Progenitor cell of endocrine pancreas (in vitro differentiated cells): ENCODE measurements around the gene LGALS7B. TPM values are rescaled to one million over a fixed set of nuclear protein-coding genes. Genes with fewer than 3 reads are reported as not detected.
"Not testable (repeated sequence)": the region's sequence is repeated elsewhere in the genome, so short reads cannot be mapped to it uniquely, and the experiment has no call there.

Source experiments
- DNase-seq: peaks from one replicate; pipeline ENCODE4 v3.0.0; 2021; ENCODE audit warnings: low spot score; ENCODE audit not compliant: unreplicated experiment
- H3K27ac Mint-ChIP-seq: 2 replicates; pipeline ENCODE4 v1.8.0; 2021; ENCODE audit warnings: mild to moderate bottlenecking, moderate library complexity, mixed read lengths
- H3K27me3 Mint-ChIP-seq: 2 replicates; pipeline ENCODE4 v1.8.0; 2021; ENCODE audit warnings: mixed read lengths
- H3K36me3 Mint-ChIP-seq: 2 replicates; pipeline ENCODE4 v1.8.0; 2022; ENCODE audit warnings: mixed read lengths; ENCODE audit not compliant: insufficient read depth
- H3K4me1 Mint-ChIP-seq: 2 replicates; pipeline ENCODE4 v1.8.0; 2021; ENCODE audit warnings: low read depth, mixed read lengths
- H3K4me3 Mint-ChIP-seq: 2 replicates; pipeline ENCODE4 v1.8.0; 2021; ENCODE audit warnings: low read depth, mild to moderate bottlenecking, moderate library complexity, mixed read lengths
- H3K9me3 Mint-ChIP-seq: 2 replicates; pipeline ENCODE4 v1.8.0; 2021; ENCODE audit warnings: low read depth, mixed read lengths
- total RNA-seq: library from RNA; stranded (reverse); gene quantifications from 2 replicates; pipeline ENCODE4 v1.2.1, GENCODE V29; 2021
- TF ChIP-seq, protein P1 (sequence below): fragments of 200-600 bp; sonication (generic); IDR thresholded peaks from one replicate; pipeline ENCODE4 v1.5.0; 2021; ENCODE audit warnings: antibody characterized with exemption, mild to moderate bottlenecking; ENCODE audit not compliant: unreplicated experiment

Gene LGALS7B
- total RNA-seq, 1 donor from 2014 or later: not detected

GRCh38 chr19:38817081-38817480, 28.1 kb downstream of the LGALS7B start:
- Mint-ChIP-seq H3K9me3 (no peaks in the 10 kb centered on the region), H3K36me3 (peaks cover 17% of the 10 kb centered on the region), H3K4me3 (no peak overlapping the region), H3K4me1 (peaks cover 24% of the 10 kb centered on the region), H3K27ac (no peak overlapping the region), H3K27me3 (no peaks in the 10 kb centered on the region)
- no peak for DNase-seq
- TF ChIP-seq, protein P1, sequence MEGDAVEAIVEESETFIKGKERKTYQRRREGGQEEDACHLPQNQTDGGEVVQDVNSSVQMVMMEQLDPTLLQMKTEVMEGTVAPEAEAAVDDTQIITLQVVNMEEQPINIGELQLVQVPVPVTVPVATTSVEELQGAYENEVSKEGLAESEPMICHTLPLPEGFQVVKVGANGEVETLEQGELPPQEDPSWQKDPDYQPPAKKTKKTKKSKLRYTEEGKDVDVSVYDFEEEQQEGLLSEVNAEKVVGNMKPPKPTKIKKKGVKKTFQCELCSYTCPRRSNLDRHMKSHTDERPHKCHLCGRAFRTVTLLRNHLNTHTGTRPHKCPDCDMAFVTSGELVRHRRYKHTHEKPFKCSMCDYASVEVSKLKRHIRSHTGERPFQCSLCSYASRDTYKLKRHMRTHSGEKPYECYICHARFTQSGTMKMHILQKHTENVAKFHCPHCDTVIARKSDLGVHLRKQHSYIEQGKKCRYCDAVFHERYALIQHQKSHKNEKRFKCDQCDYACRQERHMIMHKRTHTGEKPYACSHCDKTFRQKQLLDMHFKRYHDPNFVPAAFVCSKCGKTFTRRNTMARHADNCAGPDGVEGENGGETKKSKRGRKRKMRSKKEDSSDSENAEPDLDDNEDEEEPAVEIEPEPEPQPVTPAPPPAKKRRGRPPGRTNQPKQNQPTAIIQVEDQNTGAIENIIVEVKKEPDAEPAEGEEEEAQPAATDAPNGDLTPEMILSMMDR: no peak

DNA sequence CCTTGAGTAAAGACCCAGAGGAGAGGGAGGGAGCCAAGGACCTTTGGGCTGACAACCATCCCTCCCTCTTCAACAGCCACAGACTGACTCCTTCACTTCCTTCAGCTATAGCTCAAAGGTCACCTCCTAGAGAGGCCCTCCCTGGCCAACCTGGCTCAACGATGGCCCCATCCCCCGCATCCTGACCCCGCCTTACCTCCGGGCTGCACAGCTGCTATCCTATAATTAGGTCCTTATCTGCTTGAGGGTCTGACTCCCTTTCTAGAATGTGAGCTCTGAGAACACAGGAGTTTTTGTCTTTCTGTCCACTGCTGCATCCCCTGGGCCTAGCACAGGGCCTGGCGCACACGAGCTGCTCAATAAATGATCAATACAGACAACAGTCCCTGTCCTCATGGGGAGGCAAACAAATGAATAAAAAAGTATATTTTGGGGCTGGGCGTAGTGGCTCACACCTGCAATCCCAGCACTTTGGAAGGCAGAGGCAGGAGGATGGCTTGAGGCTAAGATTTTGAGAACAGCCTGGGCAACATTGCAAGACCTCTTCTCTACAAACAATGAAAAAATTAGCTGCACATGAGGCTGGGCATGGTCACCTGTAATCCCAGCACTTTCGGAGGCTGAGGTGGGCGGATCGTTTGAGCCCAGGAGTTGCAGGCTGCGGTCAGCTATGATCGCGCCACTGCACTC, 30.4 kb downstream of the LGALS7B start:
- peak overlapping the region; percentile 78 for H3K27ac Mint-ChIP-seq
- peaks cover 35% of the 10 kb centered on the region for H3K36me3 Mint-ChIP-seq
- peak overlapping the region; percentile 11 for H3K4me3 Mint-ChIP-seq
- peaks cover 20% of the 10 kb centered on the region for H3K4me1 Mint-ChIP-seq
- DNase-seq: no peak
- TF ChIP-seq, protein P1: no peak
- H3K27me3 Mint-ChIP-seq: no peaks in the 10 kb centered on the region
- no peaks in the 10 kb centered on the region for H3K9me3 Mint-ChIP-seq

GRCh38 chr19:38821230-38821825, 32.3 kb downstream of the LGALS7B start:
- peaks cover 20% of the 10 kb centered on the region for H3K4me1 Mint-ChIP-seq
- H3K27ac Mint-ChIP-seq, H3K9me3 Mint-ChIP-seq, DNase-seq, H3K4me3 Mint-ChIP-seq, H3K27me3 Mint-ChIP-seq: not testable (repeated sequence)
- peaks cover 33% of the 10 kb centered on the region for H3K36me3 Mint-ChIP-seq

DNA sequence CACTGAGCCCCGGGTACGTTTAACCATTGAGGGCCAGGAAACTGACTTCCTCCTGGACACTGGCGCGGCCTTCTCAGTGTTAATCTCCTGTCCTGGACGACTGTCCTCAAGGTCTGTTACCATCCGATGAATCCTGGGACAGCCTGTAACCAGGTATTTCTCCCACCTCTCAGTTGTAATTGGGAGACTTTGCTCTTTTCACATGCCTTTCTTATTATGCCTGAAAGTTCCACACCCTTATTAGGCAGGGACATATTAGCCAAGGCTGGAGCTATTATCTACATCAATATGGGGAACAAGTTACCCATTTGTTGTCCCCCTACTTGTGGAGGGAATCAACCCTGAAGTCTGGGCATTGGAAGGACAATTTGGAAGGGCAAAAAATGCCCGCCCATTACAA, 36.9 kb downstream of the LGALS7B start:
- H3K27ac Mint-ChIP-seq, H3K27me3 Mint-ChIP-seq, H3K9me3 Mint-ChIP-seq, H3K4me1 Mint-ChIP-seq, H3K4me3 Mint-ChIP-seq, DNase-seq: not testable (repeated sequence)
- peaks cover 30% of the 10 kb centered on the region for H3K36me3 Mint-ChIP-seq

DNA sequence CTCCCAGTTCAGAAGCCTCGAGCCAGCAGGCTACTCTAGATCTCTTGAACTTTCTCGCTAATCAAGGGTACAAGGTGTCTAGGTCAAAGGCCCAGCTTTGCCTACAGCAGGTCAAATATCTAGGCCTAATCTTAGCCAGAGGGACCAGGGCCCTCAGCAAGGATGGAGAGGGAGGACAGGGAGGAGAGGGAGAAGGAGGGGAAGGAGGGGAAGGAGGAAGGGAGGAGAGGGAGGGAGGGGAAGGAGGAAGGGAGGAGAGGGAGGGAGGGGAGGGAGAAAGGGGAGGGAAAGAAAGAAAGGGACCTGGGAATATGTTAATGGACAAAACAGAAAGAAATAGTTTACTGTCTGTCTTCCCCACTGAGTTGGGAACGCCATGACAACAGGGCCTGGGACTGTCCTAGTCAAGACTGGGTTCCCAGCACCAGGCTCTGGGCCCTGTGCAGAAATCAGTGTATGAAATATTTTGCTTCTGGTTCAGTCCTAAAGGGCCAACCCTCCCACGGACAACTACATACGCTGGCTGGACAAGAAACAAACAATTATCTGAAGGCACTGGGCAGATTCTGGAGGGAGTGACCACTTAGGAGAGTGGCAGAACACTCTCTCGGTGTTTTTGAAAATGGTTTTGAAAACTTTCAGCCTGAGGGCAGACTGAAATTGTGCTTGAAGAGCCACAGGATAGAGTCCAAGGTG, 38.0 kb downstream of the LGALS7B start:
- Mint-ChIP-seq H3K27ac (no peak overlapping the region), H3K4me1 (peaks cover 12% of the 10 kb centered on the region)
- DNase-seq: no peak

GRCh38 chr19:38829203-38829602, 40.2 kb downstream of the LGALS7B start:
- H3K27me3 Mint-ChIP-seq, H3K27ac Mint-ChIP-seq, DNase-seq, H3K4me3 Mint-ChIP-seq, H3K9me3 Mint-ChIP-seq: not testable (repeated sequence)
- Mint-ChIP-seq H3K36me3 (peaks cover 12% of the 10 kb centered on the region), H3K4me1 (peaks cover 13% of the 10 kb centered on the region)

More for the DNA sequence above, 38.0 kb downstream of the LGALS7B start:
- Mint-ChIP-seq H3K27me3 (no peaks in the 10 kb centered on the region), H3K9me3 (no peaks in the 10 kb centered on the region), H3K36me3 (peaks cover 30% of the 10 kb centered on the region), H3K4me3 (no peak overlapping the region)
- TF ChIP-seq, protein P1: no peak
